Spleen (tissue), 11 donors: Measurements from ENCODE around the gene NUP153. TPM values are rescaled to one million over a fixed set of nuclear protein-coding genes. Genes with fewer than 3 reads are reported as not detected.
A peak's percentile ranks its signal among the peaks of the same experiment; 100 is the strongest.

Source experiments
- DNase-seq: peaks from one replicate; pipeline ENCODE4 v3.0.0-alpha.2; 2020
- H3K27ac ChIP-seq, 8 donors: fragments of 200-600 bp; sonication (generic) in 7 of 8; 1 replicate in 4 of 8; 2 replicates in 4 of 8; pipeline versions ENCODE4 v1.5.0 to v1.8.0; 2016 to 2021; ENCODE audit warnings: inconsistent platforms in 4 of 8, mild to moderate bottlenecking in 4 of 8, moderate library complexity in 1 of 8
- H3K27me3 ChIP-seq, 7 donors: fragments of 200-600 bp; sonication (generic) in 6 of 7; replicated peaks in 1 of 7; 1 replicate in 4 of 7; 2 replicates in 3 of 7; pipeline versions ENCODE4 v1.5.0 to v1.8.0; 2016 to 2021; ENCODE audit warnings: inconsistent platforms in 3 of 7, mild to moderate bottlenecking in 1 of 7
- H3K36me3 ChIP-seq, 6 donors: fragments of 200-600 bp; sonication (generic) in 5 of 6; 1 replicate in 4 of 6; 2 replicates in 2 of 6; pipeline versions ENCODE4 v1.5.0 to v1.8.0; 2016 to 2021; ENCODE audit warnings: inconsistent platforms in 2 of 6
- H3K4me1 ChIP-seq, 6 donors: fragments of 200-600 bp; sonication (generic) in 5 of 6; 1 replicate in 3 of 6; 2 replicates in 3 of 6; pipeline versions ENCODE4 v1.5.0 to v1.8.0; 2016 to 2021; ENCODE audit warnings: inconsistent platforms in 3 of 6
- H3K4me3 ChIP-seq, 8 donors: fragments of 200-600 bp; sonication (generic) in 7 of 8; 1 replicate in 4 of 8; 2 replicates in 4 of 8; pipeline versions ENCODE4 v1.5.0 to v1.8.0; 2016 to 2021; ENCODE audit warnings: inconsistent platforms in 4 of 8, mild to moderate bottlenecking in 4 of 8, moderate library complexity in 2 of 8
- H3K9me3 ChIP-seq, 8 donors: fragments of 200-600 bp; sonication (generic) in 7 of 8; 1 replicate in 4 of 8; 2 replicates in 4 of 8; pipeline versions ENCODE4 v1.5.0 to v1.8.0; 2016 to 2021; ENCODE audit warnings: inconsistent platforms in 4 of 8
- POLR2A ChIP-seq, 3 donors: fragments of 450-650 bp; IDR thresholded peaks; one replicate each; pipeline ENCODE4 v1.5.1; 2017; ENCODE audit warnings: antibody characterized with exemption in 3 of 3, mild to moderate bottlenecking in 1 of 3
- POLR2AphosphoS5 ChIP-seq, 3 donors: sonication (generic); formaldehyde crosslinking; IDR thresholded peaks; one replicate each; pipeline ENCODE4 v1.5.1; 2017; ENCODE audit warnings: antibody characterized with exemption in 3 of 3
- WGBS, 5 donors: extraction: QIAGEN DNeasy Blood & Tissue Kit in 3 of 5; methylation state at CpG; one replicate each; pipeline versions ENCODE4 v1.1.5 to v1.1.7; 2013 to 2018; 5-methylcytosine and 5-hydroxymethylcytosine counted together
- intact Hi-C: fragments of 100-400 bp; cut with DNase I; formaldehyde crosslinking; loops from one replicate; pipeline ENCODE4 v1.15.0; 2023; ENCODE audit warnings: low total_unique reads
- polyA plus RNA-seq, 3 donors: library from polyadenylated mRNA; stranded (reverse); fragments of 200-250 nt; gene quantifications; one replicate each; pipeline ENCODE4 v1.2.1, GENCODE V29; 2013
- total RNA-seq, 7 donors: library from RNA; depleted of rRNA in 3 of 7; stranded (reverse); fragments of >200 nt in 3 of 7; fragmentation: NEBNext Ultra II Directional in 4 of 7; extraction: Animal tissue kit (Norgen Biotek cat#: 25700) in 4 of 7; gene quantifications; one replicate each; pipeline versions ENCODE4 v1.1.0 to v1.2.1, GENCODE V29; 2016 to 2021
- TF ChIP-seq, protein P1 (sequence below), 11 experiments: fragments of 200-600 bp in 7 of 11; fragments of 450-650 bp in 4 of 11; sonication (generic) in 4 of 11; IDR thresholded peaks in 8 of 11; conservative IDR thresholded peaks in 3 of 11; 1 replicate in 7 of 11; 2 replicates in 4 of 11; pipeline versions ENCODE4 v1.4.0 to v1.8.0; 2016 to 2021; ENCODE audit warnings: antibody characterized with exemption in 11 of 11, inconsistent platforms in 4 of 11, mild to moderate bottlenecking in 1 of 11
- donor health status: healthy with polysubstance abuse.
- donor health status: DM: no; HTN: no; CAD: no; lungs with moderate emphysema.
- donor health status: DM: no; HTN: no; CAD: no.
- donor health status: Bipolar disorder and iron deficiency.
- donor health status: healthy.
- donor health status: DM: no; HTN: no; CAD: no.
- donor health status: DM: yes; HTN: yes; CAD: no.

Gene NUP153
- total and polyA plus RNA-seq, 10 donors = 8.9 to 51.5 (median 45.3) TPM

DNA sequence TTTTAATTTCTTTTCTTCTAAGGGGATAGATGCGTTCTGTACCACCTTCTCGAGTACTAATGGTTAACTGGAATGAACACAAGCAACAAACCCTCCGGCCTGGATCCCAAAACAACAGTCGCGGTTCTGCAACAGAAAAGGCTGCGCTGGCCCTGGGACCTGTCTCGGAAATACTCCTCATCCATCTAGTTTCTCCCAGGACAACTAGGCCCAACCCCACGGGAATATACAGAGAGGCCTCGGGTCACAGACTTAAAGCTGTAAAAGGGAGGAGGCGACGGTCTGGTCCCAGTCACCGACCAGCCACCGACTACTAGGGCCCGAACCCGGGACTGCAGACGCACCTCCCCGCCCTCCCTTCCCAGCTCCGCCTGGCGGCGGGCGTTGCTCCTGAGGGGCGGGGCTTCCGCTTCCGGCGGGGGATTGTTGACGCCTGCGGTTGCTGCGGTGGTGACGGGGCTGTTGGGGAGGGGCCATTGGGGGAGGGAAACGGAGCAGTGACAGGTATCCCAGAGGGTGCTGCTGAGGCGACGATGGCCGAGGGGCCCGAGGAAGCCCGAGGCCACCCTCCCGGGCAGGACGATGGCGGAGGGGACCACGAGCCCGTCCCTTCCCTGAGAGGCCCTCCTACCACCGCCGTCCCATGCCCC lies 106.7 kb downstream of the NUP153 start, which contains the start of gene FAM8A1:
TSS of gene FAM8A1 (plus strand) at position 426 of the 650 bp plus-strand sequence. CDS start at position 534, 108 bp downstream.
- Histone ChIP-seq H3K27ac (peak within 1 kb of the TSS; percentile 90 to 99 (median 97)), H3K27me3 (no peaks in the 10 kb centered on the region), H3K4me3 (peak within 1 kb of the TSS; percentile 74 to 96 (median 84)), H3K36me3 (peaks cover 0 to 25% (median 6%) of the 10 kb centered on the region in 6 donors), H3K4me1 (peaks cover 6 to 47% (median 29%) of the 10 kb centered on the region in 6 donors), H3K9me3 (no peaks in the 10 kb centered on the region)
- 11 to 15% (median 11%) methylated on average over 23 to 42 of the region's 42 CpGs for WGBS, 5 donors
- intact Hi-C loops = loop anchor here (10.0 kb wide), 1 partner anchor 105 kb away; the partner anchor contains the start of gene NUP153
- peak; percentile 100 for DNase-seq
- peak in 2 of 3 donors; percentile 30 to 65 for TF ChIP-seq POLR2A (IDR thresholded peaks at IDR 0.05)
- TF ChIP-seq POLR2AphosphoS5 (IDR thresholded peaks at IDR 0.05) = peak; percentile 91 to 97 (median 93)
- TF ChIP-seq, protein P1, sequence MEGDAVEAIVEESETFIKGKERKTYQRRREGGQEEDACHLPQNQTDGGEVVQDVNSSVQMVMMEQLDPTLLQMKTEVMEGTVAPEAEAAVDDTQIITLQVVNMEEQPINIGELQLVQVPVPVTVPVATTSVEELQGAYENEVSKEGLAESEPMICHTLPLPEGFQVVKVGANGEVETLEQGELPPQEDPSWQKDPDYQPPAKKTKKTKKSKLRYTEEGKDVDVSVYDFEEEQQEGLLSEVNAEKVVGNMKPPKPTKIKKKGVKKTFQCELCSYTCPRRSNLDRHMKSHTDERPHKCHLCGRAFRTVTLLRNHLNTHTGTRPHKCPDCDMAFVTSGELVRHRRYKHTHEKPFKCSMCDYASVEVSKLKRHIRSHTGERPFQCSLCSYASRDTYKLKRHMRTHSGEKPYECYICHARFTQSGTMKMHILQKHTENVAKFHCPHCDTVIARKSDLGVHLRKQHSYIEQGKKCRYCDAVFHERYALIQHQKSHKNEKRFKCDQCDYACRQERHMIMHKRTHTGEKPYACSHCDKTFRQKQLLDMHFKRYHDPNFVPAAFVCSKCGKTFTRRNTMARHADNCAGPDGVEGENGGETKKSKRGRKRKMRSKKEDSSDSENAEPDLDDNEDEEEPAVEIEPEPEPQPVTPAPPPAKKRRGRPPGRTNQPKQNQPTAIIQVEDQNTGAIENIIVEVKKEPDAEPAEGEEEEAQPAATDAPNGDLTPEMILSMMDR (IDR thresholded peaks at IDR 0.05 in 8 of 11, conservative IDR thresholded peaks at IDR 0.05 in 3 of 11) = peak; percentile 46 to 89 (median 75)

GRCh38 chr6:17596085-17596484 lies 110.6 kb downstream of the NUP153 start:
- peaks cover 0 to 14% (median 3%) of the 10 kb centered on the region in 6 donors for H3K4me1 ChIP-seq
- TF ChIP-seq, protein P1 (IDR thresholded peaks at IDR 0.05 in 8 of 11, conservative IDR thresholded peaks at IDR 0.05 in 3 of 11) = no peak
- 92 to 99% (median 94%) methylated on average over 3 of the region's 3 CpGs for WGBS, 5 donors
- H3K27ac ChIP-seq = no peak overlapping the region
- H3K4me3 ChIP-seq = no peak overlapping the region
- no peaks in the 10 kb centered on the region for H3K27me3 ChIP-seq
- no peaks in the 10 kb centered on the region for H3K36me3 ChIP-seq
- H3K9me3 ChIP-seq = no peaks in the 10 kb centered on the region
- no peak for DNase-seq
- intact Hi-C loops = no loop called here

DNA sequence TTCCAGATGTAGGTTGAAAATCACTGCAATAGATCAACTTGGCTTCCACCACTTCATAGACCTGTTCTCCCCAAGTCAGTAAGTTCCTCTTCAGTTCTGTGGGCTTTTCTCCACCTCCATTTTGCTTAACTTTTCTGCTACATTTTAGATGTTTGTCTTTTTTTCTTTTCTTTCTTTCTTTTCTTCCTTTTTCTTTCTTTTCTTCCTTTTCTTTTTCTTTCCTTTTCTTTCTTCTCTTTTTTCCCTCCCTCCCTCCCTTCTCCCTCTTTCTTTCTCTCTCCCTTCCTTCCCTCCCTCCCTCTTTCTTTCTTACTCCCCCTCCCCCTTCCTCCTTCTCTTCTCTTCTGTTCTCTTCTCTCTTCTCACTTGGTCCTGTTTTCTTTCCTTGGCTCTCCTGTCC lies 113.5 kb downstream of the NUP153 start:
- H3K4me1 ChIP-seq = peaks cover 0 to 9% (median 0%) of the 10 kb centered on the region in 6 donors
- no peak overlapping the region for H3K27ac ChIP-seq
- no peak for DNase-seq
- no peaks in the 10 kb centered on the region for H3K27me3 ChIP-seq
- H3K36me3 ChIP-seq = no peaks in the 10 kb centered on the region
- no peak for TF ChIP-seq POLR2A (IDR thresholded peaks at IDR 0.05)
- no peak for TF ChIP-seq POLR2AphosphoS5 (IDR thresholded peaks at IDR 0.05)
- TF ChIP-seq, protein P1 (IDR thresholded peaks at IDR 0.05 in 8 of 11, conservative IDR thresholded peaks at IDR 0.05 in 3 of 11) = no peak
- intact Hi-C loops = no loop called here
- H3K9me3 ChIP-seq = no peaks in the 10 kb centered on the region
- H3K4me3 ChIP-seq = no peak overlapping the region

GRCh38 chr6:17591287-17591686 lies 115.4 kb downstream of the NUP153 start:
- H3K9me3 ChIP-seq = no peaks in the 10 kb centered on the region
- intact Hi-C loops = no loop called here
- DNase-seq = no peak
- TF ChIP-seq POLR2AphosphoS5 (IDR thresholded peaks at IDR 0.05) (no peak), POLR2A (IDR thresholded peaks at IDR 0.05) (no peak)
- TF ChIP-seq, protein P1 (IDR thresholded peaks at IDR 0.05 in 8 of 11, conservative IDR thresholded peaks at IDR 0.05 in 3 of 11) = no peak
- peaks cover 0 to 10% (median 0%) of the 10 kb centered on the region in 6 donors for H3K4me1 ChIP-seq
- peak overlapping the region in 7 of 8 donors; percentile 39 to 86 (median 50) for H3K27ac ChIP-seq
- H3K27me3 ChIP-seq = no peaks in the 10 kb centered on the region
- 15 to 57% (median 42%) methylated on average over 1 of the region's 1 CpG for WGBS, 5 donors
- no peaks in the 10 kb centered on the region for H3K36me3 ChIP-seq
- H3K4me3 ChIP-seq = peak overlapping the region in 1 of 8 donors; percentile 33
